ENCODE data around the gene MBNL1.
A peak's percentile ranks its signal among the peaks of the same experiment; 100 is the strongest.

GRCh38 chr3:152299249-152299976 is 30.7 kb downstream of the MBNL1 start:
- TF ChIP-seq YY1 (IDR thresholded peaks at IDR 0.05) (peak; percentile 61), CTCF (IDR thresholded peaks at IDR 0.05; ENCODE audit: low read depth, low read length, missing input control) (no peak), MAX (IDR thresholded peaks at IDR 0.05) (no peak), GABPA (IDR thresholded peaks at IDR 0.05 in 1 of 2, conservative IDR thresholded peaks at IDR 0.05 in 1 of 2) (no peak), RXRA (IDR thresholded peaks at IDR 0.05) (no peak), RAD21 (IDR thresholded peaks at IDR 0.05) (peak in 1 of 2 donors; percentile 13), FOXA1 (IDR thresholded peaks at IDR 0.05) (no peak), HNF4G (IDR thresholded peaks at IDR 0.05) (no peak), NR2F2 (IDR thresholded peaks at IDR 0.05) (no peak), EGR1 (IDR thresholded peaks at IDR 0.05; ENCODE audit: low read depth in 2 of 2) (no peak), REST (IDR thresholded peaks at IDR 0.05) (peak; percentile 9), TAF1 (conservative IDR thresholded peaks at IDR 0.05) (peak; percentile 3), JUND (IDR thresholded peaks at IDR 0.05) (no peak), ATF3 (IDR thresholded peaks at IDR 0.05) (peak; percentile 52)

Data from liver (tissue), 3 donors.